ENCODE data around the gene HSPB3.

The HSPB3 gene

GRCh38 chr5:54454602-54455001, 897 bp upstream of the HSPB3 start:
- TF ChIP-seq ESRRG (CRISPR knock-in tag; IDR thresholded peaks at IDR 0.05): no peak
- no peak for TF ChIP-seq TCF4 (CRISPR knock-in tag; IDR thresholded peaks at IDR 0.05; ENCODE audit: borderline replicate concordance)
- no peak for TF ChIP-seq ZNF565 (CRISPR knock-in tag; conservative IDR thresholded peaks at IDR 0.05; ENCODE audit: low read depth)
- TF ChIP-seq ISL1 (CRISPR knock-in tag; IDR thresholded peaks at IDR 0.05): no peak
- no peak for TF ChIP-seq RARB (CRISPR knock-in tag; IDR thresholded peaks at IDR 0.05)
- no peak for TF ChIP-seq OSR1 (CRISPR knock-in tag; IDR thresholded peaks at IDR 0.05)
- no peak for TF ChIP-seq CREB5 (CRISPR knock-in tag; IDR thresholded peaks at IDR 0.05; ENCODE audit: low read depth)
- TF ChIP-seq ARNTL (CRISPR knock-in tag; IDR thresholded peaks at IDR 0.05; ENCODE audit: borderline replicate concordance, low read depth): no peak
- no peak for TF ChIP-seq CSRNP3 (CRISPR knock-in tag; IDR thresholded peaks at IDR 0.05)
- TF ChIP-seq PPARA (CRISPR knock-in tag; IDR thresholded peaks at IDR 0.05; ENCODE audit: borderline replicate concordance): no peak
- no peak for TF ChIP-seq ZNF70 (CRISPR knock-in tag; IDR thresholded peaks at IDR 0.05)
- TF ChIP-seq CSDC2 (CRISPR knock-in tag; IDR thresholded peaks at IDR 0.05): no peak
- no peak for TF ChIP-seq BACH2 (CRISPR knock-in tag; IDR thresholded peaks at IDR 0.05; ENCODE audit: borderline replicate concordance)
- TF ChIP-seq ZC3H10 (CRISPR knock-in tag; IDR thresholded peaks at IDR 0.05): no peak
- TF ChIP-seq GLIS3 (CRISPR knock-in tag; IDR thresholded peaks at IDR 0.05): no peak
- TF ChIP-seq TOX (CRISPR knock-in tag; IDR thresholded peaks at IDR 0.05; ENCODE audit: borderline replicate concordance): no peak
- TF ChIP-seq ZFP3 (CRISPR knock-in tag; IDR thresholded peaks at IDR 0.05): no peak
- TF ChIP-seq POU6F1 (CRISPR knock-in tag; IDR thresholded peaks at IDR 0.05; ENCODE audit: borderline replicate concordance, low read depth): no peak
- ATAC-seq: no peak

GRCh38 chr5:54457094-54457862, 1.8 kb downstream of the HSPB3 start:
- ATAC-seq: peak; percentile 78

GRCh38 chr5:54458221-54458620, 2.7 kb downstream of the HSPB3 start:
- ATAC-seq: no peak

More at GRCh38 chr5:54457094-54457862, 1.8 kb downstream of the HSPB3 start:
- TF ChIP-seq TOX (CRISPR knock-in tag; IDR thresholded peaks at IDR 0.05; ENCODE audit: borderline replicate concordance) (no peak), RARB (CRISPR knock-in tag; IDR thresholded peaks at IDR 0.05) (no peak)

More at GRCh38 chr5:54458221-54458620, 2.7 kb downstream of the HSPB3 start:
- TF ChIP-seq CSRNP3 (CRISPR knock-in tag; IDR thresholded peaks at IDR 0.05): no peak
- no peak for TF ChIP-seq ZNF8 (CRISPR knock-in tag; IDR thresholded peaks at IDR 0.05)
- TF ChIP-seq POU6F1 (CRISPR knock-in tag; IDR thresholded peaks at IDR 0.05; ENCODE audit: borderline replicate concordance, low read depth): no peak
- TF ChIP-seq ARNTL (CRISPR knock-in tag; IDR thresholded peaks at IDR 0.05; ENCODE audit: borderline replicate concordance, low read depth): no peak
- TF ChIP-seq SNAI2 (CRISPR knock-in tag; IDR thresholded peaks at IDR 0.05): no peak

All from SK-N-SH treated with all-trans-retinoic acid at 6 μM for 48 hours (cell line).